ENCODE results near the gene YWHAH. TPM values are rescaled to one million over a fixed set of nuclear protein-coding genes. Genes with fewer than 3 reads are reported as not detected.

YWHAH gene
- total RNA-seq, 6 experiments from 2014 or later = 127 to 194 (median 184) TPM

DNA sequence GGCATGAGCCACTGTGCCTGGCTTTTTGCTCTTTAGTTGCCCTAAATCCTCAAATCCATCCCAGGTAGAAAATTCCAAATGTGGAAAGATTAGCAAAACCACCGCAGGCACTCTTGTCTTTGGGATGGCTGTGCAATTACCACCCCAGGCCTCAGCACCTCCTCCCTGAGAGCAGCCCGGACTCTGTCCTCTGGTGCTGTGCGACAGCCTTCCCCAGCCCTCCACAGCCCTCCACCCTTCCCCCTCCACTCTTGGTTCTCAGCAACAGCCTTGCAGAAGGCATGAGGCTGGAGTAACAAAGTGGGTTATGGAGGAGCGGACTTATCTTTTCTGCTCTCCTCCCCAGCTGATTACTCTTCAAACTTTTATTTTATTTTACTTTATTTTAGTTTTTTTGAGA lies 44.7 kb upstream of the YWHAH start:
- H3K36me3 Mint-ChIP-seq (ENCODE audit: low read depth) = no peaks in the 10 kb centered on the region
- no peak overlapping the region for H3K4me3 Mint-ChIP-seq
- H3K9me3 Mint-ChIP-seq = no peaks in the 10 kb centered on the region
- no peak for DNase-seq
- peaks cover 11% of the 10 kb centered on the region; the same call in 1 of the 2 replicates for H3K4me1 Mint-ChIP-seq (ENCODE audit: low read depth)
- peaks cover 2% of the 10 kb centered on the region; the same call in 1 of the 2 replicates for H3K27me3 Mint-ChIP-seq (ENCODE audit: insufficient read depth)
- TF ChIP-seq, protein P1, sequence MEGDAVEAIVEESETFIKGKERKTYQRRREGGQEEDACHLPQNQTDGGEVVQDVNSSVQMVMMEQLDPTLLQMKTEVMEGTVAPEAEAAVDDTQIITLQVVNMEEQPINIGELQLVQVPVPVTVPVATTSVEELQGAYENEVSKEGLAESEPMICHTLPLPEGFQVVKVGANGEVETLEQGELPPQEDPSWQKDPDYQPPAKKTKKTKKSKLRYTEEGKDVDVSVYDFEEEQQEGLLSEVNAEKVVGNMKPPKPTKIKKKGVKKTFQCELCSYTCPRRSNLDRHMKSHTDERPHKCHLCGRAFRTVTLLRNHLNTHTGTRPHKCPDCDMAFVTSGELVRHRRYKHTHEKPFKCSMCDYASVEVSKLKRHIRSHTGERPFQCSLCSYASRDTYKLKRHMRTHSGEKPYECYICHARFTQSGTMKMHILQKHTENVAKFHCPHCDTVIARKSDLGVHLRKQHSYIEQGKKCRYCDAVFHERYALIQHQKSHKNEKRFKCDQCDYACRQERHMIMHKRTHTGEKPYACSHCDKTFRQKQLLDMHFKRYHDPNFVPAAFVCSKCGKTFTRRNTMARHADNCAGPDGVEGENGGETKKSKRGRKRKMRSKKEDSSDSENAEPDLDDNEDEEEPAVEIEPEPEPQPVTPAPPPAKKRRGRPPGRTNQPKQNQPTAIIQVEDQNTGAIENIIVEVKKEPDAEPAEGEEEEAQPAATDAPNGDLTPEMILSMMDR (IDR thresholded peaks at IDR 0.05) = no peak
- no peak overlapping the region for H3K27ac Mint-ChIP-seq

DNA sequence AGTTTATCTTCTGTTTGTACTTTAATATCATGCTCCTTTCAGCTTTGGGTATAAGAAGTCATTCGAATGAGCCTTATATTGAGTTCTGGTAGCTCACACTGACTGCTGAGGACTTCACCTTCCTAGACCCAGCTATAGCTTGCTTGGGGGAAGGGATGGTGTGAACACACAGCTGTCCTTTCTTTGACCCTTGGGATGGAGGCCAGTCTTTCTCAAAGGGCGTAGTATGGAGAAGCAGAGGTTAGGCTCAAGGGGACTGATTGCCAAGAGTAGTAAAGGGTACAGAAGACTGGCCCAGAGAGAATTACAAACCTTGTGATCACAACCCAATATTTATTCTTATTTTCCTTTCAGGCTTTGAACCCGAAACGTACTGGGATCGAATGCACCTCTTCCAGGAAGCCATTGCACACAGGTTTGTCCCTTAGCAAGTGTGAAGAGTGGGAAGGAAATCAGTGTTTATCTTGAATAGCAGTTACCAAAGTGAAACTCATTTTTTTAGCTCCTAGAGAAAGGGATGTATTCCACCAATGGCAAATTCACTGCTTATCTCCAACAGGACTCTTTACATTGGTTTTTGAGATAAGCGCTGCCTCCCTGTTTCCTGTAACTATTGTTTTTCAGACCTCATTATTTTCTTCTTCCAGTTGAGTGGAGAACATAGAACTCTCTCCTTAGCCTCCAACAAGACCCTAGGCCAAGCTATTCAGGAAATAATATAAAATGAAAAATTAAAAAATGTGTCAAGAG lies 42.8 kb upstream of the YWHAH start:
- Mint-ChIP-seq H3K9me3 (no peaks in the 10 kb centered on the region), H3K4me1 (ENCODE audit: low read depth) (peaks cover 11% of the 10 kb centered on the region; the same call in 1 of the 2 replicates), H3K27ac (no peak overlapping the region), H3K27me3 (ENCODE audit: insufficient read depth) (peaks cover 2% of the 10 kb centered on the region; the same call in 1 of the 2 replicates), H3K36me3 (ENCODE audit: low read depth) (no peaks in the 10 kb centered on the region), H3K4me3 (no peak overlapping the region)
- no peak for DNase-seq
- TF ChIP-seq, protein P1 (IDR thresholded peaks at IDR 0.05) = no peak

DNA sequence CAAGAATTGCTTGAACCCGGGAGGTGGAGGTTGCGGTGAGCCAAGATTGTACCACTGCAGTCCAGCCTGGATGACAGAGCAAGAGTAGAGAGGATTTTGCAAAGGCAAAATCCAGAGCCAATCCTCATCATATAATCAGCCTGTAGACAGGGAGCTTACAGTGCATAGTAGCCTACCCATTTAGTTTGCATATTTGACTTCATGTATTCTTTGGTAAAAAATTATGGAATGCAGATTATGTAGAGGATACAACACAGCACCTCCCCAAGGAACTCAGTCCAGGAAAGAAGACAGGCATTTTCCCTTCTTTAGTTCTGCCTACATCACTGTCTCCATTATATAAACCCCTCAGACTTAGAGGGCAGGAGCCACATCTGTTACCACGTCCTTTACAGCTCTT lies 39.7 kb upstream of the YWHAH start:
- H3K9me3 Mint-ChIP-seq = no peaks in the 10 kb centered on the region
- no peaks in the 10 kb centered on the region for H3K4me1 Mint-ChIP-seq (ENCODE audit: low read depth)
- TF ChIP-seq, protein P1 (IDR thresholded peaks at IDR 0.05) = no peak
- no peak overlapping the region for H3K27ac Mint-ChIP-seq
- no peaks in the 10 kb centered on the region for H3K36me3 Mint-ChIP-seq (ENCODE audit: low read depth)
- H3K4me3 Mint-ChIP-seq = no peak overlapping the region
- H3K27me3 Mint-ChIP-seq (ENCODE audit: insufficient read depth) = peaks cover 2% of the 10 kb centered on the region; the same call in 1 of the 2 replicates
- no peak for DNase-seq

DNA sequence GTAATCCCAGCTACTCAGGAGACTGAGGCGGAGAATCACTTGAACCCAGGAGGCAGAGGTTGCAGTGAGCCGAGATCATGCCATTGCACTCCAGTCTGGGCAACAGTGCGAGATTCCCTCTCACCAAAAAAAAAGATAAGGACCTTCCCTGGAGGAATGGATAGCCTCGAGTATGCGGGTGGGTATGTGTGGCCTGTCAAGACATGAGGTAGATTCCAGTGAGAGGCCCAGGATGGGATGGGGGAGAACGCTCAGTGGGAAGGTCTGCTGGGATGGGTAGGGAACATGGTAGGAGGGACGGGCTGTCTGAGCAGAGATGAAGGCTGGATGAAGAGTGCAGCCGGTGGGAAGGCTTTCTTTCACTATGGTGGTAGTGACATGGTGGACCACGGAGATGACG lies 39.0 kb upstream of the YWHAH start:
- TF ChIP-seq, protein P1 (IDR thresholded peaks at IDR 0.05) = no peak
- Mint-ChIP-seq H3K4me3 (no peak overlapping the region), H3K9me3 (no peaks in the 10 kb centered on the region), H3K27me3 (ENCODE audit: insufficient read depth) (peaks cover 2% of the 10 kb centered on the region; the same call in 1 of the 2 replicates), H3K27ac (no peak overlapping the region), H3K36me3 (ENCODE audit: low read depth) (no peaks in the 10 kb centered on the region; the same call in 1 of the 2 replicates), H3K4me1 (ENCODE audit: low read depth) (no peaks in the 10 kb centered on the region)
- DNase-seq = no peak

DNA sequence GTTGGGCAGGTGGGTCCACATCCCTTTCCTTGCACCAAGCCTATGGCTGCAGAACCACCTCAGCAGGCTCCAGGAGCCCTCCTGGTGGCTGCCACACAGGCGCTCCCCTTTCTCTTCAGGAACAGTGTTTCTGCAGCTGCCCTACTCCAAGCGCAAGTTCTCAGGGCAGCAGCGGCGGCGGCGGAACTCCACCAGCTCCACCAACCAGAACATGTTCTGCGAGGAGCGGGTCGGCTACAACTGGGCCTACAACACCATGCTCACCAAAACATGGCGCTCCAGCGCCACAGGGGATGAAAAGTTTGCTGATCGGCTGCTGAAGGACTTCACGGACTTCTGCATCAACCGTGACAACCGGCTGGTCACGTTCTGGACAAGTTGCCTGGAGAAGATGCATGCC lies 38.2 kb upstream of the YWHAH start:
- Mint-ChIP-seq H3K27me3 (ENCODE audit: insufficient read depth) (peaks cover 2% of the 10 kb centered on the region; the same call in 1 of the 2 replicates), H3K4me1 (ENCODE audit: low read depth) (no peaks in the 10 kb centered on the region), H3K4me3 (no peak overlapping the region), H3K36me3 (ENCODE audit: low read depth) (no peaks in the 10 kb centered on the region; the same call in 1 of the 2 replicates), H3K9me3 (no peaks in the 10 kb centered on the region), H3K27ac (no peak overlapping the region)
- DNase-seq = no peak
- TF ChIP-seq, protein P1 (IDR thresholded peaks at IDR 0.05) = no peak
